Esophagus squamous epithelium (tissue), 4 donors: ENCODE results near the gene DESI2.

Experiments used
- POLR2A ChIP-seq, 4 donors: fragments of 450-650 bp; IDR thresholded peaks; one replicate each; pipeline ENCODE4 v1.6.1; 2017; ENCODE audit warnings: antibody characterized with exemption in 4 of 4, mild to moderate bottlenecking in 4 of 4, moderate library complexity in 3 of 4
- TF ChIP-seq, protein P1 (sequence below), 6 experiments: fragments of 450-650 bp in 4 of 6; fragments of 200-600 bp in 2 of 6; sonication (generic) in 2 of 6; IDR thresholded peaks; one replicate each; pipeline ENCODE4 v1.5.1; 2016 to 2019; ENCODE audit warnings: antibody characterized with exemption in 6 of 6, mild to moderate bottlenecking in 4 of 6, moderate library complexity in 4 of 6

DNA sequence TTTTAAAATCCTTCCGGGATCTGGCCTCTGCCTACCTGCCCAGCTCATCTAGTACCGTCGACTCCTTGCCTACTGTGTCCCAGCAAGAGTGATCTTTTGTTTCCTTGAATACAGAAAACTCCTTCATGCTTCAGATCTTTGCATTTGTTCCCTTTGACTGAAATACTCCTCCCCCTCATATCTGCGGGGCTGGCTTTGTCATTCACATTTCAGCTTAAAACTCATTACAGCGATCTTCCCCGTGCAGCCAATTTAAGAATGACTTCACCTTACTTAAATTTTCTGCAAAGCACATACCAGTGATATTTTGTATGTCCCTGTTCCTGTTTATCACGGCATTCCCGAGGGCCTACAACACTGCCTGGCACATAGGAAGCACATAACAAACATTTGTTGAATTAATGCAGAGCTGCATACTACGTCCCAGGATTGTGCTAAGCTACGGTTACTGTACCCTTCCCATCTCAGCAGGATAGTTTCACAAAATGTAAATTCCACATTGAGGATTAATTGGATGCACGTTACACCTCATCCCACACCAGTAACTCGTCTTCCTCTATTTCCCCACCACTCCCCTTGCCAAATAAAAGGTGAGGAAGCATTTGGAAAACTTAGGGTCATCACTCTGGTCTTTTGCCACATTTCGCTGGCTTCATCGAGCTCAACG lies 837 bp upstream of the DESI2 start:
- TF ChIP-seq, protein P1, sequence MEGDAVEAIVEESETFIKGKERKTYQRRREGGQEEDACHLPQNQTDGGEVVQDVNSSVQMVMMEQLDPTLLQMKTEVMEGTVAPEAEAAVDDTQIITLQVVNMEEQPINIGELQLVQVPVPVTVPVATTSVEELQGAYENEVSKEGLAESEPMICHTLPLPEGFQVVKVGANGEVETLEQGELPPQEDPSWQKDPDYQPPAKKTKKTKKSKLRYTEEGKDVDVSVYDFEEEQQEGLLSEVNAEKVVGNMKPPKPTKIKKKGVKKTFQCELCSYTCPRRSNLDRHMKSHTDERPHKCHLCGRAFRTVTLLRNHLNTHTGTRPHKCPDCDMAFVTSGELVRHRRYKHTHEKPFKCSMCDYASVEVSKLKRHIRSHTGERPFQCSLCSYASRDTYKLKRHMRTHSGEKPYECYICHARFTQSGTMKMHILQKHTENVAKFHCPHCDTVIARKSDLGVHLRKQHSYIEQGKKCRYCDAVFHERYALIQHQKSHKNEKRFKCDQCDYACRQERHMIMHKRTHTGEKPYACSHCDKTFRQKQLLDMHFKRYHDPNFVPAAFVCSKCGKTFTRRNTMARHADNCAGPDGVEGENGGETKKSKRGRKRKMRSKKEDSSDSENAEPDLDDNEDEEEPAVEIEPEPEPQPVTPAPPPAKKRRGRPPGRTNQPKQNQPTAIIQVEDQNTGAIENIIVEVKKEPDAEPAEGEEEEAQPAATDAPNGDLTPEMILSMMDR (IDR thresholded peaks at IDR 0.05): no peak
- TF ChIP-seq POLR2A (IDR thresholded peaks at IDR 0.05): no peak
